Measurements from ENCODE around the gene C17orf113.

The C17orf113 gene

GRCh38 chr17:42092939-42093338 is 42.5 kb upstream of the C17orf113 start:
- DNase-seq (ENCODE audit: low read depth in 2 of 2): no peak
- H3K4me3 ChIP-seq (replicated peaks in 1 of 2; ENCODE audit: low read depth in 2 of 2, low read length in 2 of 2): no peak overlapping the region
- no peak for TF ChIP-seq CTCF (IDR thresholded peaks at IDR 0.05; ENCODE audit: low read depth, low read length)

DNA sequence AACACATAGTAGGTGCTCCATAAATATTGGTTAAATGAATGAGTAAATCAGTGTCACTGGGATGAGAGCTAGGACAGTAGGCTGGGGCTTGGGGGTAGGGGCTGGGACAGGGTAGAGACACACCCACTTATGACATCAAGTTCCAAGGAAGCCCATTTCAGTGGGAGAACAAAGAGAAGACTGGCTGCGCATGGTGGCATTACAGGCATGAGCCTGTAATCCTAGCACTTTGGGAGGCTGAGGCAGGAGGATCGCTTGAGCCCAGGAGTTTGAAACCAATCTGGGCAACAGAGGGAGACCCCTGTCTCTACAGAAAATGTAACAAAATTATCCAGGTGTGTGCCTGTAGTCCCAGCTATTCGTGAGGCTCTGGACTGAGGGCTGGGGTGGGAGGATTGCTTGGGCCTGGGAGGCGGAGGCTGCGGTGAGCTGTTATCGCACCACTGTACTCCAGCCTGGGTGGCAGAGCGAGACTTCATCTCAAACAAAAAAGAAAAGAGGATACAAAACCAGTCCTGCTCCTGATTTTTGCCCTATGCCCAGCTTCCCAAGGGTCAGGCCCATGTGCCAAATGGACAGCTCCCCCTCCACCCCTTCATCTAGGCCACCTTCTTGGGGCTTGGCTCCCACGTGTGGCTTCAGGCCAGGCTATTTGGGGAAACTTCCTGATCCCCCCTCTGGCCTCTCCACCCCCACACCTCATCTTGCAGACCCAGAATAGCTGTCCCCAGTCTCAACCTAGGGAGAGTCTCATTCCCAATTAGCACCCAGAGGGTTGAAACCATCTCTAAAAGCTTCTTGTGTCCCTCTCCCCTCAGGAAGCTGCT is 40.8 kb upstream of the C17orf113 start:
- no peak overlapping the region for H3K4me3 ChIP-seq (replicated peaks in 1 of 2; ENCODE audit: low read depth in 2 of 2, low read length in 2 of 2)
- no peak for TF ChIP-seq CTCF (IDR thresholded peaks at IDR 0.05; ENCODE audit: low read depth, low read length)
- DNase-seq (ENCODE audit: low read depth in 2 of 2): no peak

- DNase-seq (ENCODE audit: low read depth in 2 of 2): no peak
- no peak for TF ChIP-seq CTCF (IDR thresholded peaks at IDR 0.05; ENCODE audit: low read depth, low read length)
- H3K4me3 ChIP-seq (replicated peaks in 1 of 2; ENCODE audit: low read depth in 2 of 2, low read length in 2 of 2): no peak overlapping the region
These were observed 38.3 kb upstream of the C17orf113 start for GRCh38 chr17:42088736-42089135.

GRCh38 chr17:42087736-42088705 is 37.6 kb upstream of the C17orf113 start:
- no peak overlapping the region for H3K4me3 ChIP-seq (replicated peaks in 1 of 2; ENCODE audit: low read depth in 2 of 2, low read length in 2 of 2)
- no peak for DNase-seq (ENCODE audit: low read depth in 2 of 2)
- no peak for TF ChIP-seq CTCF (IDR thresholded peaks at IDR 0.05; ENCODE audit: low read depth, low read length)

GRCh38 chr17:42087042-42087701 is 36.8 kb upstream of the C17orf113 start:
- TF ChIP-seq CTCF (IDR thresholded peaks at IDR 0.05; ENCODE audit: low read depth, low read length): no peak
- no peak for DNase-seq (ENCODE audit: low read depth in 2 of 2)
- H3K4me3 ChIP-seq (replicated peaks in 1 of 2; ENCODE audit: low read depth in 2 of 2, low read length in 2 of 2): no peak overlapping the region

DNA sequence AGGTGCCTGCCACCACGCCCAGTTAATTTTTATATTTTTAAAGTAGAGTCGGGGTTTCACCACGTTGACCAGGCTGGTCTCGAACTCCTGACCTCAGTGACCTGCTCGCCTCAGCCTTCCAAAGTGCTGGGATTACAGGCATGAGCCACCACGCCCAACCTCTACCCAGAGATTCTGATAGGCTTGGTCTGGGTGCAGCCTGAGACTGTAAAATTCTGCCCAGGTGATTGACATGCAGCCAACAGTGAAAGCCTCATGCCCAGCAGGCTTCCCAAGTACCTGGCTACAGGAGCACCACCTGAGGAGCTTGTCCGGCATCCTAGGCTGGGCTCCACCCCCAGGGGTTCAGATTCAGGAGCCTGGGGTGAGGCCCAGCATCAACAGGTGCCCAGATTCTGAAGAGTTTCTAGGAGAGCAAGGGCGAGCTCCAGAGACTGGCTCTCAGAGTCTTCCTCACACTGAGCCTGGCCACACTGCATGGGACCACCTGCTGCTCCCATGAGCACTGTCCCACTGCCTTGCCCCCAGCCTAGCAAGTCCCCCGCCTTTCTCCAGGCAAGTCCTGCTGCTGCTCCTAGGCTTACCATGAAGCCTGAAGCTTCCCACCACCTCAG is 31.2 kb upstream of the C17orf113 start:
- H3K4me3 ChIP-seq (replicated peaks in 1 of 2; ENCODE audit: low read depth in 2 of 2, low read length in 2 of 2): no peak overlapping the region
- no peak for DNase-seq (ENCODE audit: low read depth in 2 of 2)
- no peak for TF ChIP-seq CTCF (IDR thresholded peaks at IDR 0.05; ENCODE audit: low read depth, low read length)
